ENCODE data around the gene RYR1. TPM values are rescaled to one million over a fixed set of nuclear protein-coding genes. Genes with fewer than 3 reads are reported as not detected.

RYR1 gene
- total and polyA plus RNA-seq, 2 of the 13 experiments (the other 11 are each of a cell fraction or from before 2014, with no cell fraction given), result 0.03 TPM; not detected in 1

DNA sequence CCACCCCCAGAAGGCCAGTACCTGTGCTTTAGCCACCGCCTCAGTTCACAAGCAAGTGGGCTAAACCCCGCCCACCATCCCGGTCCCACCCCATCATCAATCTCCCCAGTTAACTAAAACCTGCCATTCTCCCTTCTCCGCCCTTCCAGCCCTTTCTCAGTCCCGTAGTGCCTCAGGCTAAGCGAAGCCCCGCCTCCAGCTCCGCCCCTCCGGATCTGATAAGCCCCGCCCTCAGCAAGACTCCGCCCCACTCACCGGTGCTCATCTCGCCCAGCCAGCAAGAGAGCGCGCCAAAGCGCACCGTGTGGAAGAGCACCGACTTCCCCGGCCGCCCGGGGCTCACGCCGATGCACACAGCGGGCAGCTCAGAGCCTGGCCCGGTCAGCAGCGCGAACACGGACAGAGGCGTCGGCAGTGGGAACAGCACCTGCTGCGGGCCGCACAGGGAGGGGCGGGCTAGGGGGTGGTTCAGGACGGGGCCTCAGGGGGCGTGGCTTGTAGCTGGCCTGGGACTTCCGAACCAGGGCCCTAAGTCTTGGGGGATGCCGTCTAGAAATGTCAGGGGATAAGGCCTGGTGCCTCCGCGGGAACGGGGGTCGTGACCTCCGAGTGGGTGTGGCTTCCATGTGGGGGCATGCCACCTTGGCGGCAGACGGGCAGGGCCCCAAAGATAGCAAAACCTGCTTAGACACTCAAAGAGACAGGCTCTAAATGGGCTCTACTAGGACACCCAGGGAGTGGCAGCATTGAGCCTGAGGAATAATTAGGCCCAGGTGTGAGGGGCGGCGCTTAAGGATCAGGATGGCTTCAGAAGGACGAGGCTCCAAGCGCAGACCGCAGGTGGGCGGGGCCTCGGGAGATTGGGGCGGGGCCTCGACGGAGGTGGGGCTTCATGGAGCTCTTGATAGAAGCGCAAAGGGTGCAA, 162.8 kb downstream of the RYR1 start (continued):
- TF ChIP-seq, protein P1, sequence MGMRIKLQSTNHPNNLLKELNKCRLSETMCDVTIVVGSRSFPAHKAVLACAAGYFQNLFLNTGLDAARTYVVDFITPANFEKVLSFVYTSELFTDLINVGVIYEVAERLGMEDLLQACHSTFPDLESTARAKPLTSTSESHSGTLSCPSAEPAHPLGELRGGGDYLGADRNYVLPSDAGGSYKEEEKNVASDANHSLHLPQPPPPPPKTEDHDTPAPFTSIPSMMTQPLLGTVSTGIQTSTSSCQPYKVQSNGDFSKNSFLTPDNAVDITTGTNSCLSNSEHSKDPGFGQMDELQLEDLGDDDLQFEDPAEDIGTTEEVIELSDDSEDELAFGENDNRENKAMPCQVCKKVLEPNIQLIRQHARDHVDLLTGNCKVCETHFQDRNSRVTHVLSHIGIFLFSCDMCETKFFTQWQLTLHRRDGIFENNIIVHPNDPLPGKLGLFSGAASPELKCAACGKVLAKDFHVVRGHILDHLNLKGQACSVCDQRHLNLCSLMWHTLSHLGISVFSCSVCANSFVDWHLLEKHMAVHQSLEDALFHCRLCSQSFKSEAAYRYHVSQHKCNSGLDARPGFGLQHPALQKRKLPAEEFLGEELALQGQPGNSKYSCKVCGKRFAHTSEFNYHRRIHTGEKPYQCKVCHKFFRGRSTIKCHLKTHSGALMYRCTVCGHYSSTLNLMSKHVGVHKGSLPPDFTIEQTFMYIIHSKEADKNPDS (CRISPR knock-in tag; IDR thresholded peaks at IDR 0.05), result no peak
- no peak for TF ChIP-seq CBX5 (CRISPR knock-in tag; IDR thresholded peaks at IDR 0.05; ENCODE audit: borderline replicate concordance)
- TF ChIP-seq, protein P2, sequence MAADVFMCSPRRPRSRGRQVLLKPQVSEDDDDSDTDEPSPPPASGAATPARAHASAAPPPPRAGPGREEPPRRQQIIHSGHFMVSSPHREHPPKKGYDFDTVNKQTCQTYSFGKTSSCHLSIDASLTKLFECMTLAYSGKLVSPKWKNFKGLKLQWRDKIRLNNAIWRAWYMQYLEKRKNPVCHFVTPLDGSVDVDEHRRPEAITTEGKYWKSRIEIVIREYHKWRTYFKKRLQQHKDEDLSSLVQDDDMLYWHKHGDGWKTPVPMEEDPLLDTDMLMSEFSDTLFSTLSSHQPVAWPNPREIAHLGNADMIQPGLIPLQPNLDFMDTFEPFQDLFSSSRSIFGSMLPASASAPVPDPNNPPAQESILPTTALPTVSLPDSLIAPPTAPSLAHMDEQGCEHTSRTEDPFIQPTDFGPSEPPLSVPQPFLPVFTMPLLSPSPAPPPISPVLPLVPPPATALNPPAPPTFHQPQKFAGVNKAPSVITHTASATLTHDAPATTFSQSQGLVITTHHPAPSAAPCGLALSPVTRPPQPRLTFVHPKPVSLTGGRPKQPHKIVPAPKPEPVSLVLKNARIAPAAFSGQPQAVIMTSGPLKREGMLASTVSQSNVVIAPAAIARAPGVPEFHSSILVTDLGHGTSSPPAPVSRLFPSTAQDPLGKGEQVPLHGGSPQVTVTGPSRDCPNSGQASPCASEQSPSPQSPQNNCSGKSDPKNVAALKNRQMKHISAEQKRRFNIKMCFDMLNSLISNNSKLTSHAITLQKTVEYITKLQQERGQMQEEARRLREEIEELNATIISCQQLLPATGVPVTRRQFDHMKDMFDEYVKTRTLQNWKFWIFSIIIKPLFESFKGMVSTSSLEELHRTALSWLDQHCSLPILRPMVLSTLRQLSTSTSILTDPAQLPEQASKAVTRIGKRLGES (CRISPR knock-in tag; IDR thresholded peaks at IDR 0.05; ENCODE audit: borderline replicate concordance), result no peak
- TF ChIP-seq, protein P3, sequence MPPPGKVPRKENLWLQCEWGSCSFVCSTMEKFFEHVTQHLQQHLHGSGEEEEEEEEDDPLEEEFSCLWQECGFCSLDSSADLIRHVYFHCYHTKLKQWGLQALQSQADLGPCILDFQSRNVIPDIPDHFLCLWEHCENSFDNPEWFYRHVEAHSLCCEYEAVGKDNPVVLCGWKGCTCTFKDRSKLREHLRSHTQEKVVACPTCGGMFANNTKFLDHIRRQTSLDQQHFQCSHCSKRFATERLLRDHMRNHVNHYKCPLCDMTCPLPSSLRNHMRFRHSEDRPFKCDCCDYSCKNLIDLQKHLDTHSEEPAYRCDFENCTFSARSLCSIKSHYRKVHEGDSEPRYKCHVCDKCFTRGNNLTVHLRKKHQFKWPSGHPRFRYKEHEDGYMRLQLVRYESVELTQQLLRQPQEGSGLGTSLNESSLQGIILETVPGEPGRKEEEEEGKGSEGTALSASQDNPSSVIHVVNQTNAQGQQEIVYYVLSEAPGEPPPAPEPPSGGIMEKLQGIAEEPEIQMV (CRISPR knock-in tag; IDR thresholded peaks at IDR 0.05; ENCODE audit: low read depth), result no peak
- TF ChIP-seq, protein P4, sequence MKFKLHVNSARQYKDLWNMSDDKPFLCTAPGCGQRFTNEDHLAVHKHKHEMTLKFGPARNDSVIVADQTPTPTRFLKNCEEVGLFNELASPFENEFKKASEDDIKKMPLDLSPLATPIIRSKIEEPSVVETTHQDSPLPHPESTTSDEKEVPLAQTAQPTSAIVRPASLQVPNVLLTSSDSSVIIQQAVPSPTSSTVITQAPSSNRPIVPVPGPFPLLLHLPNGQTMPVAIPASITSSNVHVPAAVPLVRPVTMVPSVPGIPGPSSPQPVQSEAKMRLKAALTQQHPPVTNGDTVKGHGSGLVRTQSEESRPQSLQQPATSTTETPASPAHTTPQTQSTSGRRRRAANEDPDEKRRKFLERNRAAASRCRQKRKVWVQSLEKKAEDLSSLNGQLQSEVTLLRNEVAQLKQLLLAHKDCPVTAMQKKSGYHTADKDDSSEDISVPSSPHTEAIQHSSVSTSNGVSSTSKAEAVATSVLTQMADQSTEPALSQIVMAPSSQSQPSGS (CRISPR knock-in tag; IDR thresholded peaks at IDR 0.05), result no peak
- 0 out of 2 replicates have a peak, but pooled peaks have one; percentile 16 for TF ChIP-seq ZNF263 (CRISPR knock-in tag; IDR thresholded peaks at IDR 0.05)
- no peak for TF ChIP-seq SMAD1 (CRISPR knock-in tag; IDR thresholded peaks at IDR 0.05; ENCODE audit: borderline replicate concordance, low read depth)
- TF ChIP-seq HIVEP1 (CRISPR knock-in tag; IDR thresholded peaks at IDR 0.05), result peak; percentile 24; the same call in 1 of the 2 replicates
- TF ChIP-seq SYNCRIP (IDR thresholded peaks at IDR 0.05; ENCODE audit: insufficient read depth, low read depth, low read length), result no peak
